ENCODE measurements around the gene NTRK3. TPM values are rescaled to one million over a fixed set of nuclear protein-coding genes. Genes with fewer than 3 reads are reported as not detected.

The NTRK3 gene
- total RNA-seq, result not detected in 2 replicates

- no peak for DNase-seq (ENCODE audit: low read depth)
- no peak within 1 kb of the TSS for H3K4me3 ChIP-seq (ENCODE audit: low read depth, low read length)
- TF ChIP-seq, protein P1, sequence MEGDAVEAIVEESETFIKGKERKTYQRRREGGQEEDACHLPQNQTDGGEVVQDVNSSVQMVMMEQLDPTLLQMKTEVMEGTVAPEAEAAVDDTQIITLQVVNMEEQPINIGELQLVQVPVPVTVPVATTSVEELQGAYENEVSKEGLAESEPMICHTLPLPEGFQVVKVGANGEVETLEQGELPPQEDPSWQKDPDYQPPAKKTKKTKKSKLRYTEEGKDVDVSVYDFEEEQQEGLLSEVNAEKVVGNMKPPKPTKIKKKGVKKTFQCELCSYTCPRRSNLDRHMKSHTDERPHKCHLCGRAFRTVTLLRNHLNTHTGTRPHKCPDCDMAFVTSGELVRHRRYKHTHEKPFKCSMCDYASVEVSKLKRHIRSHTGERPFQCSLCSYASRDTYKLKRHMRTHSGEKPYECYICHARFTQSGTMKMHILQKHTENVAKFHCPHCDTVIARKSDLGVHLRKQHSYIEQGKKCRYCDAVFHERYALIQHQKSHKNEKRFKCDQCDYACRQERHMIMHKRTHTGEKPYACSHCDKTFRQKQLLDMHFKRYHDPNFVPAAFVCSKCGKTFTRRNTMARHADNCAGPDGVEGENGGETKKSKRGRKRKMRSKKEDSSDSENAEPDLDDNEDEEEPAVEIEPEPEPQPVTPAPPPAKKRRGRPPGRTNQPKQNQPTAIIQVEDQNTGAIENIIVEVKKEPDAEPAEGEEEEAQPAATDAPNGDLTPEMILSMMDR (conservative IDR thresholded peaks at IDR 0.05; ENCODE audit: low read depth, low read length), result no peak
Observed at GRCh38 chr15:88256279-88257230, at the start of gene NTRK3. Gene NTRK3, minus strand, starts transcription at chr15:88256739. Its CDS starts 586 bp downstream, at chr15:88256153.

DNA sequence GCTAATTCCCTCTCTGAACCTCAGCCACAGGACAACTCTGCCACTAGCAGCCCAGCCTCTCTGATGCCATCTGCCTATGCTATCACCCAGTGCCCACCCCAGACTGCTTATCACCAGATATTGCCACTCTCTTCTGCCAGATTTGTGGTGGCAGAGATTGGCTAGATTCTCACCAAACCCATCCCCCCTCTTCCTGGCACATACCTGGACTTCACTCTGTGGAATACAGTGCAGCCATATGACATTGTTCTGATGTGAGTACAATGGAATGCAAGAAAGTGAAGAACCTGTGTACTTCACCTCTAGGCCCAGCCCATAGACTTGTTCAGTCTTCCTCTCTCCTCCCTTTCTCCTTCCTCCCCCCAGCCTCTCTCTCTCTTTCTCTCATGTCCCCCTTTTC is 46.9 kb upstream of the NTRK3 start:
- no peak for DNase-seq (ENCODE audit: low read depth)
- TF ChIP-seq, protein P1 (conservative IDR thresholded peaks at IDR 0.05; ENCODE audit: low read depth, low read length), result no peak
- H3K4me3 ChIP-seq (ENCODE audit: low read depth, low read length), result no peak overlapping the region

- DNase-seq (ENCODE audit: low read depth), result no peak
- TF ChIP-seq, protein P1 (conservative IDR thresholded peaks at IDR 0.05; ENCODE audit: low read depth, low read length), result no peak
- H3K4me3 ChIP-seq (ENCODE audit: low read depth, low read length), result no peak overlapping the region
Observed at GRCh38 chr15:88302373-88302772, 45.8 kb upstream of the NTRK3 start.

DNA sequence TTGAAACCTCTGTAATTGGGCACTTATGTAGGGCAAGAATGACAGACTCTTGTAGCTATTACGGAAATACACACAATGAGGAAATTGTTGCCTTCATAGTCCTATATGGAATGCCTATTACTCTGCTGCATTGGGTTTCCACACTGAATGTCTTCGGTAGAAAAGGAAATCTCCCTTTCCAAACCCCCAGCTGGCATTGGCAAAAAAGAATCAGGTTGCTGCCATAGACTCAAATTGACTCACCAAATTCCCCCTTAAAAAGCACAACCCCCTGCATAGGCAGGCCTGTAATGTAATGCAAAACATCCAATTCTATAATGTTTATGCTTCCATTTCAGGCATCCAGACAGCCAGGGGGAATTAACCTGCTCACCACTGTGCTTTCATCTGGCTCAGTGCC is 44.8 kb upstream of the NTRK3 start:
- H3K4me3 ChIP-seq (ENCODE audit: low read depth, low read length), result no peak overlapping the region
- TF ChIP-seq, protein P1 (conservative IDR thresholded peaks at IDR 0.05; ENCODE audit: low read depth, low read length), result no peak
- no peak for DNase-seq (ENCODE audit: low read depth)

GRCh38 chr15:88300861-88301260 is 44.3 kb upstream of the NTRK3 start:
- no peak overlapping the region for H3K4me3 ChIP-seq (ENCODE audit: low read depth, low read length)
- TF ChIP-seq, protein P1 (conservative IDR thresholded peaks at IDR 0.05; ENCODE audit: low read depth, low read length), result no peak
- DNase-seq (ENCODE audit: low read depth), result no peak

DNA sequence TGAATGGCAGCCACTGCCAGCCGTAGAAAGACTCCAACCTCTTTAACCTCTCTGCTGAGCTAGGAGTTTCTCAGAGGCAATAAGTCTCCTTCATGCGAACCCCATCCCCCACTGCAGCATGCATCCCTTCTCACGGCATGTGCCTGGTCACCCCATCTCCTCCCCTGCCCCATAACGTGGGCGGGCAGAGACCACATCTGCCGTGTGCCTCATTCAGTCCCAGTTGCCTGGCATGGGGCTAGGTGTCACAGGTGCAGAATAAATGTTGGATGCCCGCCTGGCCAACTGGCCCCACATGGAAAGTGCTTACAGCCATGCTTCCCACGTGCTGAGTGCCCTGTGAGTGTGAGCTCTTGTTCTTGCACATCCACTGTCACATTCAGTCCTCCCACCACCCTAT is 43.5 kb upstream of the NTRK3 start:
- H3K4me3 ChIP-seq (ENCODE audit: low read depth, low read length), result no peak overlapping the region
- TF ChIP-seq, protein P1 (conservative IDR thresholded peaks at IDR 0.05; ENCODE audit: low read depth, low read length), result no peak
- DNase-seq (ENCODE audit: low read depth), result no peak

All from epithelial cell of proximal tubule (primary cell).